Fibroblast of lung (primary cell): ENCODE data around the gene OR7C1.
"Not testable (repeated sequence)": the region's sequence is repeated elsewhere in the genome, so short reads cannot be mapped to it uniquely, and the experiment has no call there.

ENCODE experiments used
- EZH2 ChIP-seq: IDR thresholded peaks from 2 replicates; pipeline ENCODE4 v1.5.1; 2012; ENCODE audit warnings: low read length, control low read depth, mild to moderate bottlenecking; ENCODE audit errors: missing control alignments
- TF ChIP-seq, protein P1 (sequence below), 2 donors: IDR thresholded peaks in 1 of 2; conservative IDR thresholded peaks in 1 of 2; 1 replicate in 1 of 2; 2 replicates in 1 of 2; pipeline ENCODE4 v1.5.1; 2011 to 2012; ENCODE audit warnings: low read length in 2 of 2, control low read depth in 1 of 2, inconsistent platforms in 1 of 2, low read depth in 1 of 2, mild to moderate bottlenecking in 1 of 2

GRCh38 chr19:14784730-14785101 is 50.3 kb downstream of the OR7C1 start:
- TF ChIP-seq, protein P1, sequence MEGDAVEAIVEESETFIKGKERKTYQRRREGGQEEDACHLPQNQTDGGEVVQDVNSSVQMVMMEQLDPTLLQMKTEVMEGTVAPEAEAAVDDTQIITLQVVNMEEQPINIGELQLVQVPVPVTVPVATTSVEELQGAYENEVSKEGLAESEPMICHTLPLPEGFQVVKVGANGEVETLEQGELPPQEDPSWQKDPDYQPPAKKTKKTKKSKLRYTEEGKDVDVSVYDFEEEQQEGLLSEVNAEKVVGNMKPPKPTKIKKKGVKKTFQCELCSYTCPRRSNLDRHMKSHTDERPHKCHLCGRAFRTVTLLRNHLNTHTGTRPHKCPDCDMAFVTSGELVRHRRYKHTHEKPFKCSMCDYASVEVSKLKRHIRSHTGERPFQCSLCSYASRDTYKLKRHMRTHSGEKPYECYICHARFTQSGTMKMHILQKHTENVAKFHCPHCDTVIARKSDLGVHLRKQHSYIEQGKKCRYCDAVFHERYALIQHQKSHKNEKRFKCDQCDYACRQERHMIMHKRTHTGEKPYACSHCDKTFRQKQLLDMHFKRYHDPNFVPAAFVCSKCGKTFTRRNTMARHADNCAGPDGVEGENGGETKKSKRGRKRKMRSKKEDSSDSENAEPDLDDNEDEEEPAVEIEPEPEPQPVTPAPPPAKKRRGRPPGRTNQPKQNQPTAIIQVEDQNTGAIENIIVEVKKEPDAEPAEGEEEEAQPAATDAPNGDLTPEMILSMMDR (conservative IDR thresholded peaks at IDR 0.05 in 1 of 2, IDR thresholded peaks at IDR 0.05 in 1 of 2; ENCODE audit: low read depth in 1 of 2, low read length in 2 of 2), result not testable (repeated sequence)
- not testable (repeated sequence) for TF ChIP-seq EZH2
